ENCODE measurements around the gene FAM162A. TPM values are rescaled to one million over a fixed set of nuclear protein-coding genes. Genes with fewer than 3 reads are reported as not detected.
"Not testable (repeated sequence)": the region's sequence is repeated elsewhere in the genome, so short reads cannot be mapped to it uniquely, and the experiment has no call there.

FAM162A gene
- total and polyA plus RNA-seq, 9 of the 15 experiments (the other 6 are each of a cell fraction or from before 2014, with no cell fraction given): 37.5 to 211 (median 101) TPM

GRCh38 chr3:122365582-122366378 is 18.2 kb upstream of the FAM162A start:
- CTCF ChIA-PET (ENCODE audit: low intra/inter-chr PET ratio); H3K4me2 ChIP-seq (ENCODE audit: insufficient read depth, low read length); TF ChIP-seq CEBPG (CRISPR knock-in tag; IDR thresholded peaks at IDR 0.05); NR2C2 (CRISPR knock-in tag; IDR thresholded peaks at IDR 0.05); JUN (CRISPR knock-in tag; IDR thresholded peaks at IDR 0.05; ENCODE audit: borderline replicate concordance): not testable (repeated sequence)
- 81% methylated on average over 7 of the region's 10 CpGs for WGBS (ENCODE audit: insufficient coverage, low coverage, missing lambda C conversion rate)
- TF ChIP-seq SOX6 (IDR thresholded peaks at IDR 0.05) (peak; percentile 61), NCOR1 (IDR thresholded peaks at IDR 0.05) (0 out of 2 replicates have a peak, but pooled peaks have one; percentile 38), CEBPG (tag; conservative IDR thresholded peaks at IDR 0.05 in 1 of 2, IDR thresholded peaks at IDR 0.05 in 1 of 2) (0 out of 4 replicates have a peak, but pooled peaks of 1 of the 2 experiments have one; percentile 37), KDM1A (IDR thresholded peaks at IDR 0.05) (peak; percentile 57 to 61), CCNT2 (IDR thresholded peaks at IDR 0.05; ENCODE audit: borderline replicate concordance, extremely low read depth, insufficient read length, low read depth, low read length) (peak; percentile 11), EP300 (IDR thresholded peaks at IDR 0.05; ENCODE audit: low read length) (peak; percentile 32; the same call in 1 of the 2 replicates), ARID1B (IDR thresholded peaks at IDR 0.05) (peak; percentile 76), RCOR1 (IDR thresholded peaks at IDR 0.05; ENCODE audit: borderline replicate concordance in 1 of 2, low read depth in 2 of 2, low read length in 2 of 2) (0 out of 4 replicates have a peak, but pooled peaks of 1 of the 2 experiments have one; percentile 10), NR2C2 (tag; IDR thresholded peaks at IDR 0.05) (peak; percentile 69), SMARCA4 (IDR thresholded peaks at IDR 0.05) (peak; percentile 71), TCF3 (CRISPR knock-in tag; IDR thresholded peaks at IDR 0.05) (0 out of 2 replicates have a peak, but pooled peaks have one; percentile 38), JUN (IDR thresholded peaks at IDR 0.05; ENCODE audit: borderline replicate concordance, low read depth, low read length) (0 out of 2 replicates have a peak, but pooled peaks have one; percentile 21), DPF2 (IDR thresholded peaks at IDR 0.05) (0 out of 2 replicates have a peak, but pooled peaks have one; percentile 53), JUND (IDR thresholded peaks at IDR 0.05; ENCODE audit: borderline replicate concordance, low read depth, low read length) (peak; percentile 81), JUND (tag; IDR thresholded peaks at IDR 0.05; ENCODE audit: borderline replicate concordance, low read depth, low read length) (peak; percentile 71; the same call in 2 of the 3 replicates), FOSL1 (tag; conservative IDR thresholded peaks at IDR 0.05) (peak; percentile 90), CBFA2T3 (IDR thresholded peaks at IDR 0.05) (peak; percentile 72), MTA2 (IDR thresholded peaks at IDR 0.05; ENCODE audit: low read depth) (peak; percentile 18; the same call in 1 of the 2 replicates), FOXK2 (conservative IDR thresholded peaks at IDR 0.05 in 1 of 2, IDR thresholded peaks at IDR 0.05 in 1 of 2; ENCODE audit: low read depth in 2 of 2) (peak in 1 of 2 experiments; percentile 26; a peak in 1 of 4 replicates), FOXA3 (CRISPR knock-in tag; conservative IDR thresholded peaks at IDR 0.05 in 1 of 2, IDR thresholded peaks at IDR 0.05 in 1 of 2) (peak; percentile 62 to 75), NR2C1 (IDR thresholded peaks at IDR 0.05) (peak; percentile 55; the same call in 1 of the 2 replicates), NR2C1 (tag; IDR thresholded peaks at IDR 0.05) (peak; percentile 73; the same call in 1 of the 2 replicates)

More at GRCh38 chr3:122365582-122366378, 18.2 kb upstream of the FAM162A start:
- H3K27me3 ChIP-seq (ENCODE audit: control insufficient read depth in 2 of 2, insufficient read depth in 2 of 2, low read length in 2 of 2); H3K79me2 ChIP-seq (ENCODE audit: control insufficient read depth, insufficient read depth, low read length); FAIRE-seq; H2AFZ ChIP-seq (ENCODE audit: low read depth, low read length); H3K9me3 ChIP-seq (replicated peaks; ENCODE audit: control insufficient read depth, insufficient read depth, low read depth, low read length); H3K4me1 ChIP-seq (replicated peaks in 1 of 2; ENCODE audit: control insufficient read depth in 2 of 2, insufficient read depth in 2 of 2, low read length in 2 of 2); in situ Hi-C loops (cut with MboI); H3K4me3 ChIP-seq; H4K20me1 ChIP-seq (replicated peaks; ENCODE audit: control insufficient read depth, insufficient read depth, low read length); H3K9ac ChIP-seq (ENCODE audit: insufficient read depth in 1 of 2, low read depth in 2 of 2, low read length in 2 of 2); POLR2A ChIA-PET; BruUV-seq (replicated peaks); H3K9me1 ChIP-seq (ENCODE audit: control insufficient read depth, insufficient read depth, low read length); intact Hi-C loops (cut with micrococcal nuclease): not testable (repeated sequence)
- DNase-seq (ENCODE audit: extremely low read depth in 1 of 4, low spot score in 3 of 4) (peak in 3 of 4 experiments; percentile 9 to 31 (median 10)), ATAC-seq (peak; percentile 38; the same call in 1 of the 3 replicates)
- H3K36me3 ChIP-seq (ENCODE audit: control insufficient read depth, insufficient read depth, low read length): peaks cover 84% of the 10 kb centered on the region
- peak overlapping the region; percentile 41; the same call in 2 of the 3 replicates for H3K27ac ChIP-seq (ENCODE audit: extremely low read depth, low read depth, low read length)

Data from K562 (cell line).